ENCODE measurements around the gene GARIN5B. TPM values are rescaled to one million over a fixed set of nuclear protein-coding genes. Genes with fewer than 3 reads are reported as not detected.

Gene GARIN5B
- total and polyA plus RNA-seq, 2 donors (not counting 1 experiment from before 2014, with no cell fraction given), result not detected

GRCh38 chr19:55392820-55393761, 30.0 kb upstream of the GARIN5B start:
- H3K27ac ChIP-seq (ENCODE audit: low read length in 2 of 2), result no peak overlapping the region
- Mint-ChIP-seq H3K27ac (no peak overlapping the region), H3K4me1 (peaks cover 24% of the 10 kb centered on the region), H3K9me3 (ENCODE audit: insufficient read depth) (no peaks in the 10 kb centered on the region), H3K4me3 (no peak overlapping the region), H3K27me3 (no peaks in the 10 kb centered on the region)
- no peak for ATAC-seq (ENCODE audit: low read depth)
- H3K27me3 ChIP-seq (replicated peaks in 1 of 4; ENCODE audit: control extremely low read depth in 1 of 4, control insufficient read depth in 3 of 4, insufficient read depth in 4 of 4, low read length in 3 of 4), result no peaks in the 10 kb centered on the region
- no peak overlapping the region for H3K9ac ChIP-seq (ENCODE audit: low read length)
- H3K4me2 ChIP-seq (replicated peaks; ENCODE audit: low read depth, low read length, poor library complexity, severe bottlenecking), result no peak overlapping the region
- ChIA-PET CTCF (interaction anchor here (1.1 kb wide), 1 partner anchor 9 kb away, joined by 3 read pairs; the partner anchor contains the start of gene TMEM238), POLR2A (interaction anchor here (0.6 to 1.6 kb wide), 4 partner anchors 14 to 462 kb away, joined by 3 to 21 read pairs (median 4); partner anchors contain the start of gene UBE2S)
- intact Hi-C loops (cut with micrococcal nuclease), result no loop called here
- peaks cover 42% of the 10 kb centered on the region for H4K20me1 ChIP-seq (ENCODE audit: control insufficient read depth, insufficient read depth, low read length, poor library complexity, severe bottlenecking)
- H3K4me1 ChIP-seq (ENCODE audit: control insufficient read depth in 2 of 2, insufficient read depth in 2 of 2, low read length in 2 of 2), result peaks cover 9 to 15% of the 10 kb centered on the region in 2 donors
- peaks cover 12% of the 10 kb centered on the region for H3K79me2 ChIP-seq (ENCODE audit: control insufficient read depth, insufficient read depth, low read length)
- DNase-seq, result no peak
- H3K4me3 ChIP-seq (ENCODE audit: control extremely low read depth in 1 of 5, extremely low read depth in 1 of 5, insufficient read depth in 1 of 5, low read depth in 2 of 5, low read length in 4 of 5), result no peak overlapping the region
- H3K9me3 ChIP-seq (ENCODE audit: control extremely low read depth in 1 of 3, control insufficient read depth in 2 of 3, insufficient read depth in 1 of 3, low read length in 2 of 3), result no peaks in the 10 kb centered on the region
- WGBS (ENCODE audit: insufficient coverage), result 90% methylated on average over 14 of the region's 18 CpGs
- H3K36me3 ChIP-seq (replicated peaks in 1 of 2; ENCODE audit: control extremely low read depth in 1 of 2, control insufficient read depth in 1 of 2, extremely low read depth in 1 of 2, insufficient read depth in 2 of 2, low read length in 1 of 2), result peaks cover 3 to 34% of the 10 kb centered on the region in 2 experiments
- TF ChIP-seq CTCF (IDR thresholded peaks at IDR 0.05) (no peak), EZH2 (IDR thresholded peaks at IDR 0.05; ENCODE audit: borderline replicate concordance, insufficient read depth, low read depth, low read length, poor library complexity, severe bottlenecking) (no peak)
- H2AFZ ChIP-seq (ENCODE audit: insufficient read depth, low read depth, low read length, poor library complexity, severe bottlenecking), result no peak overlapping the region

All from B cell (primary cell).